DOHH2 (cell line): ENCODE measurements around the gene SYT1.

Experiments used
- H3F3A ChIP-seq: fragments of 200-600 bp; sonication (generic), shearing (Covaris generic); 2 replicates; pipeline ENCODE4 v1.6.0; 2016; ENCODE audit warnings: antibody characterized with exemption, mild to moderate bottlenecking; ENCODE audit not compliant: control insufficient read depth, insufficient read depth
- H3K27ac ChIP-seq: fragments of 200-600 bp; sonication (generic); 2 replicates; pipeline ENCODE4 v1.5.1; 2014; ENCODE audit warnings: low read depth, mild to moderate bottlenecking, low read length, moderate library complexity
- H3K27me3 ChIP-seq: fragments of 200-600 bp; sonication (generic); 2 replicates; pipeline ENCODE4 v1.6.1; 2014; ENCODE audit warnings: mild to moderate bottlenecking, low read length, mixed read lengths; ENCODE audit not compliant: control insufficient read depth
- H3K36me3 ChIP-seq: fragments of 200-600 bp; sonication (generic); 2 replicates; pipeline ENCODE4 v1.6.1; 2014; ENCODE audit warnings: mild to moderate bottlenecking, low read length, moderate library complexity, mixed read lengths; ENCODE audit not compliant: control insufficient read depth
- H3K4me1 ChIP-seq: fragments of 200-600 bp; sonication (generic); 2 replicates; pipeline ENCODE4 v1.6.1; 2014; ENCODE audit warnings: mild to moderate bottlenecking, low read length, mixed read lengths; ENCODE audit not compliant: control insufficient read depth
- H3K4me2 ChIP-seq: fragments of 200-600 bp; sonication (generic); 2 replicates; pipeline ENCODE4 v1.6.0; 2014; ENCODE audit warnings: mild to moderate bottlenecking, low read length, moderate library complexity
- H3K4me3 ChIP-seq: fragments of 200-600 bp; sonication (generic); 2 replicates; pipeline ENCODE4 v1.5.1; 2014; ENCODE audit warnings: mild to moderate bottlenecking, low read length, mixed read lengths
- H3K79me2 ChIP-seq: fragments of 200-600 bp; sonication (generic); 2 replicates; pipeline ENCODE4 v1.6.1; 2014; ENCODE audit warnings: mild to moderate bottlenecking, low read length, mixed read lengths; ENCODE audit not compliant: control insufficient read depth
- H3K9me2 ChIP-seq: fragments of 200-600 bp; sonication (generic); replicated peaks from 2 replicates; pipeline ENCODE4 v1.6.1; 2014; ENCODE audit warnings: mild to moderate bottlenecking, low read length, mixed read lengths; ENCODE audit not compliant: control insufficient read depth
- H3K9me3 ChIP-seq: fragments of 200-600 bp; sonication (generic); 2 replicates; pipeline ENCODE4 v1.6.1; 2014; ENCODE audit warnings: antibody characterized with exemption, low read length, mixed read lengths; ENCODE audit not compliant: control insufficient read depth, insufficient read depth
- H4K20me1 ChIP-seq: fragments of 200-600 bp; sonication (generic); 2 replicates; pipeline ENCODE4 v1.6.0; 2014; ENCODE audit warnings: low read depth, mild to moderate bottlenecking, antibody characterized with exemption, low read length, moderate library complexity; ENCODE audit not compliant: control insufficient read depth, insufficient read depth
- EZH2phosphoT487 ChIP-seq: fragments of 200-600 bp; sonication (generic); IDR thresholded peaks from 2 replicates; pipeline ENCODE4 v1.6.1; 2017; ENCODE audit warnings: borderline replicate concordance, mild to moderate bottlenecking, antibody characterized with exemption, low read length, moderate library complexity, mixed read lengths
- TF ChIP-seq, protein P1 (sequence below): fragments of 200-600 bp; sonication (generic); IDR thresholded peaks from one replicate; pipeline ENCODE4 v1.5.1; 2014; ENCODE audit warnings: antibody characterized with exemption, mild to moderate bottlenecking, low read depth, low read length; ENCODE audit not compliant: poor library complexity, severe bottlenecking

SYT1 gene

GRCh38 chr12:78885466-78885865 is 20.9 kb downstream of the SYT1 start:
- no peaks in the 10 kb centered on the region for H3F3A ChIP-seq
- H4K20me1 ChIP-seq = no peaks in the 10 kb centered on the region
- H3K4me3 ChIP-seq = no peak overlapping the region
- H3K27ac ChIP-seq = no peak overlapping the region
- no peak overlapping the region for H3K4me2 ChIP-seq
- H3K27me3 ChIP-seq = no peaks in the 10 kb centered on the region
- no peak for TF ChIP-seq EZH2phosphoT487
- TF ChIP-seq, protein P1, sequence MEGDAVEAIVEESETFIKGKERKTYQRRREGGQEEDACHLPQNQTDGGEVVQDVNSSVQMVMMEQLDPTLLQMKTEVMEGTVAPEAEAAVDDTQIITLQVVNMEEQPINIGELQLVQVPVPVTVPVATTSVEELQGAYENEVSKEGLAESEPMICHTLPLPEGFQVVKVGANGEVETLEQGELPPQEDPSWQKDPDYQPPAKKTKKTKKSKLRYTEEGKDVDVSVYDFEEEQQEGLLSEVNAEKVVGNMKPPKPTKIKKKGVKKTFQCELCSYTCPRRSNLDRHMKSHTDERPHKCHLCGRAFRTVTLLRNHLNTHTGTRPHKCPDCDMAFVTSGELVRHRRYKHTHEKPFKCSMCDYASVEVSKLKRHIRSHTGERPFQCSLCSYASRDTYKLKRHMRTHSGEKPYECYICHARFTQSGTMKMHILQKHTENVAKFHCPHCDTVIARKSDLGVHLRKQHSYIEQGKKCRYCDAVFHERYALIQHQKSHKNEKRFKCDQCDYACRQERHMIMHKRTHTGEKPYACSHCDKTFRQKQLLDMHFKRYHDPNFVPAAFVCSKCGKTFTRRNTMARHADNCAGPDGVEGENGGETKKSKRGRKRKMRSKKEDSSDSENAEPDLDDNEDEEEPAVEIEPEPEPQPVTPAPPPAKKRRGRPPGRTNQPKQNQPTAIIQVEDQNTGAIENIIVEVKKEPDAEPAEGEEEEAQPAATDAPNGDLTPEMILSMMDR = no peak
- H3K9me2 ChIP-seq = no peaks in the 10 kb centered on the region; the same call in 1 of the 2 replicates
- H3K9me3 ChIP-seq = no peaks in the 10 kb centered on the region
- H3K36me3 ChIP-seq = no peaks in the 10 kb centered on the region
- H3K4me1 ChIP-seq = peaks cover 5% of the 10 kb centered on the region; the same call in 1 of the 2 replicates
- H3K79me2 ChIP-seq = no peaks in the 10 kb centered on the region

DNA sequence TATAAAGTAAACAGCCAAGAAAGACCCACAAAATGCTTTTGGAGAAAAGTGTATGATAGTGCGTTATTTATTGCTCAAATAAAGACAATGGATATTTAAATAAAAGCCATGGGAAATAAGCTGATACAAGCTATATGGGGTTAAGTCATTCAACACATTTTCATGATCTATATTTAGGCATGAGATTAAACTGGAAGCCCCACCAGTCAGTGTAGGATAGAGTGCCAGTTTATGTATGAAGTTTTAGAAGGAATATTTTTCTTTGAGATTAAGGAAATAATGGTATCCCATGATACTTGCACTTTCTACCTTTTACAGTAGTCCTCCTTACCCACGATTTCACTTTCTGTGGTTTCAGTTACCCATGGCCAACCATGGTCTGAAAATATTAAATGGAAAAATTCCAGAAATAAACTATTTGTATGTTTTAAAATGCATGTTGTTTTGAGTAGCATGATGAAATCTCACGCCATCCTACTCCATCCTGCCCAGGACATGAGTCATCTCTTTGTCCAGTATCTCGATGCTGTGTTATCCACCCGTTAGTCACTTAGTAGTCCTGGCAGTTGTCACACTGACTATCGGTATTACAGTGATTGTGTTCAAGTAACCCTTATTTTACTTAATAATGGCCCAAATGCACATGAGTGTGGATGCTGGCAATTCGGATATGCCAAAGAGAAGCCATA is 22.3 kb downstream of the SYT1 start:
- Histone ChIP-seq H3K9me3 (no peaks in the 10 kb centered on the region), H3K4me3 (no peak overlapping the region), H3K4me1 (peaks cover 5% of the 10 kb centered on the region; the same call in 1 of the 2 replicates), H3K36me3 (no peaks in the 10 kb centered on the region), H3K79me2 (no peaks in the 10 kb centered on the region), H3K9me2 (no peaks in the 10 kb centered on the region), H3K4me2 (no peak overlapping the region), H3F3A (no peaks in the 10 kb centered on the region), H4K20me1 (no peaks in the 10 kb centered on the region), H3K27me3 (no peaks in the 10 kb centered on the region), H3K27ac (no peak overlapping the region)
- no peak for TF ChIP-seq EZH2phosphoT487
- TF ChIP-seq, protein P1 = no peak

- no peak overlapping the region for H3K4me3 ChIP-seq
- H3F3A ChIP-seq = no peaks in the 10 kb centered on the region
- H3K27me3 ChIP-seq = no peaks in the 10 kb centered on the region
- no peaks in the 10 kb centered on the region for H3K9me3 ChIP-seq
- TF ChIP-seq, protein P1 = no peak
- H3K4me1 ChIP-seq = peaks cover 5% of the 10 kb centered on the region; the same call in 1 of the 2 replicates
- H3K27ac ChIP-seq = no peak overlapping the region
- no peaks in the 10 kb centered on the region for H3K9me2 ChIP-seq
- H3K4me2 ChIP-seq = no peak overlapping the region
- H3K36me3 ChIP-seq = no peaks in the 10 kb centered on the region
- no peaks in the 10 kb centered on the region for H4K20me1 ChIP-seq
- no peaks in the 10 kb centered on the region for H3K79me2 ChIP-seq
These were observed 22.9 kb downstream of the SYT1 start for GRCh38 chr12:78887444-78887843.
